ENCODE results near the gene RCE1.
"Not testable (repeated sequence)": the region's sequence is repeated elsewhere in the genome, so short reads cannot be mapped to it uniquely, and the experiment has no call there.

The RCE1 gene

DNA sequence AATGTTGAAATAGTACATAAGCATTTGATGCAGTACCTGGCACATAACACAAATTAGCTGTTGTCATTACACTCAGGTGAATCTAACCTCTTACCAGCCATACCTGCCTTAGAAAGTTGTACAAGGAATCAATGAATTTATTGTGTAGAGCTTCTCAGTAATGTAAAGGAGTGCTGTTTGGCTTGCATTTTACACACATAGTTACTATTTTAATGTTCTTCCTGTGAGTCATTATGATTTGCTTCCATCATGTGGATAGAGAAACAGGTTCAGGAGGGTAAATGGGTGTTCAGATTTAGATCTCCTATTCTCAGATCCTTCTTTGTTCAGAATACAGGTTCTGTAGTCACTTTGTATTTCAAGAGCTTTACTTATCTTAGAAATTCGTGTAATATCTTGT, 27.6 kb upstream of the RCE1 start:
- no peak for DNase-seq (ENCODE audit: low read depth)
- no peak overlapping the region for H3K4me3 ChIP-seq (ENCODE audit: low read depth, low read length)
- TF ChIP-seq, protein P1, sequence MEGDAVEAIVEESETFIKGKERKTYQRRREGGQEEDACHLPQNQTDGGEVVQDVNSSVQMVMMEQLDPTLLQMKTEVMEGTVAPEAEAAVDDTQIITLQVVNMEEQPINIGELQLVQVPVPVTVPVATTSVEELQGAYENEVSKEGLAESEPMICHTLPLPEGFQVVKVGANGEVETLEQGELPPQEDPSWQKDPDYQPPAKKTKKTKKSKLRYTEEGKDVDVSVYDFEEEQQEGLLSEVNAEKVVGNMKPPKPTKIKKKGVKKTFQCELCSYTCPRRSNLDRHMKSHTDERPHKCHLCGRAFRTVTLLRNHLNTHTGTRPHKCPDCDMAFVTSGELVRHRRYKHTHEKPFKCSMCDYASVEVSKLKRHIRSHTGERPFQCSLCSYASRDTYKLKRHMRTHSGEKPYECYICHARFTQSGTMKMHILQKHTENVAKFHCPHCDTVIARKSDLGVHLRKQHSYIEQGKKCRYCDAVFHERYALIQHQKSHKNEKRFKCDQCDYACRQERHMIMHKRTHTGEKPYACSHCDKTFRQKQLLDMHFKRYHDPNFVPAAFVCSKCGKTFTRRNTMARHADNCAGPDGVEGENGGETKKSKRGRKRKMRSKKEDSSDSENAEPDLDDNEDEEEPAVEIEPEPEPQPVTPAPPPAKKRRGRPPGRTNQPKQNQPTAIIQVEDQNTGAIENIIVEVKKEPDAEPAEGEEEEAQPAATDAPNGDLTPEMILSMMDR (IDR thresholded peaks at IDR 0.05; ENCODE audit: control insufficient read depth, extremely low read depth, insufficient read depth): no peak

DNA sequence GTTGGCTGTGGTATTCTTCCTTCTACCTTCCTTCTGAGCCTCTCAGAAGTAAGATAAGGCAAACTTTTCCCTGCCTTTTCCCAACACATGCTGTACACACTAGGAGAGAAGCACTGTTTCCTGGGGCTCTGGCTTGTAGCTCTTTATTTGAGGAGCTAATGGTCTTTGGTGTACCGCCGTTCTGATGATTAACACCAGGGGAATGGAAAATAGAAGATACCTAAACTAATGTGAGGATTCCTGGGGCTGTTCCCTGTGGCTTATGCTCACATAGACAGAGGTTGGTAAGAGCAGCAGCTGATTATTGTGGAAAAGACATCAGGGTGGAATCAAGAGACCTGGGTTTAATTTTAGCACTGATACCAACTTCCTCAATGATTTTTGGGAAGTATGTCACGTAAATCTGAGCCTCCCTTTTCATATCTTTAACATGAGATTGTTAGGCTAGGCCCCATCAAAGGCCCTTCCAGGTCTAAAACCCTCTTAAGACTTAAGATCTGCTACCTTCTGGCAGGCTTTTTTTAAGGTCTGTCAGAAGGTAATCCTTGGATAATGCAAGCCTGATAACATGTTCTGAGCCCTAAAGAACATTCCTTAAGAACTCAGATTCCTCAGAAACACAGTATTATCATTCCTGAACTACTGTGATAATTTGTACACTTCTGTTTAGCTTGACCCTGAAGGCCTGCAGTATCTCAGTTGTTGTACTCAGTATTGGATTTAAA, 24.8 kb upstream of the RCE1 start:
- no peak for DNase-seq (ENCODE audit: low read depth)
- TF ChIP-seq, protein P1 (IDR thresholded peaks at IDR 0.05; ENCODE audit: control insufficient read depth, extremely low read depth, insufficient read depth): no peak

DNA sequence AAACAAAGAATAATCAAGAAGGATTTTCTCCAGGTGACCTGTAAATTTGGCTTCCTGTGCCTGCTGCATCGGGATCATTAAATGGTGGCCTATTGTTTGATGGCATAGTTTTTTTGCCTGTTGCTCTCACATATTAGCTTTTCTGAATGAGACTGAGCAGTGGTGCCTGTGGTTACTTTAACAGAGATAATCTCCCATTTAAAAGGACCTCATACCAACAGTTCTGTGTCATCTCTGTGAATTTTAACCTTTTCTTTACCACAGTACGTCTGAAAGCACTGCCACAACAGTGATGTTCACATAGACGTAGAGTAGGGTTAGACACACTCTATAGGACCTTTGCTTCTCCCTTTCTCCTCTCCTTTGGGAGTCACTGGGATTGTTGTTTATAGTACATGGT, 22.9 kb upstream of the RCE1 start:
- no peak for DNase-seq (ENCODE audit: low read depth)
- H3K4me3 ChIP-seq (ENCODE audit: low read depth, low read length): no peak overlapping the region
- TF ChIP-seq, protein P1 (IDR thresholded peaks at IDR 0.05; ENCODE audit: control insufficient read depth, extremely low read depth, insufficient read depth): no peak

More for the DNA sequence above, 24.8 kb upstream of the RCE1 start:
- no peak overlapping the region for H3K4me3 ChIP-seq (ENCODE audit: low read depth, low read length)

DNA sequence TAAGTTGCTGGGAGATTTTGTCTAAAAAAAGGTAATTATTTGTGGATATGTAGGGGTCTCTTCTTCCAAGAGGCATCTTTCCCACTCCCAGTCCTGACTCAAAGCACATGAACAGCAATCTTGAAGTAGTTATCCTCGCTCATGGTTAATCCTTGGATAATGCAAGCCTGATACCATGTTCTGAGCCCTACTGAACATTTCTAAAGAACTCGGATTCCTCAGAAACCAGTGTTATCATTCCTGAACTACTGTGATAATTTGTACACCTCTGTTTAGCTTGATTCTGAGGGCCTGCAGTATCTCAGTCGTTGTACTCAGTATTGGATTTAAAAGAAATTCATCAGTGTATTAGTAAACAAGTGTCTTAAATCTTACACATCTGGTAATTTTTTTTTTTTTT, 22.3 kb upstream of the RCE1 start:
- no peak for DNase-seq (ENCODE audit: low read depth)
- H3K4me3 ChIP-seq (ENCODE audit: low read depth, low read length): no peak overlapping the region
- TF ChIP-seq, protein P1 (IDR thresholded peaks at IDR 0.05; ENCODE audit: control insufficient read depth, extremely low read depth, insufficient read depth): no peak

DNA sequence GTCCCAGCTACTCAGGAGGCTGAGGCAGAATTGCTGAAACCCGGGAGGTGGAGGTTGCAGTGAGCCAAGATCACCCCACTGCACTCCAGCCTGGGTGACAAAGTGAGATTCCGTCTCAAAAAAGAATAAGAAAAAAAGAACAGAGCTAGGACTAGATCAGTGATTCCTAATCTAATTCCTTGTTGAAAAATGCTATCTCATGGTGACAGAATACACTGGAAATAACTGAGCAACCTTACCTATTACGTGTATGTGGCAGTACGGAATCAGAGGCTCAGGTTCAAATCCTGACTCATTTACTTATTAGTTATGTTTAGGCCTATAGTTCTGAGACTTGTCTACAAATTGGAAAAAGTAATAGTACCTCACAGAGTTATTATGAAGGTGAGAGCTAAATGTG, 19.5 kb upstream of the RCE1 start:
- no peak for DNase-seq (ENCODE audit: low read depth)
- no peak overlapping the region for H3K4me3 ChIP-seq (ENCODE audit: low read depth, low read length)
- TF ChIP-seq, protein P1 (IDR thresholded peaks at IDR 0.05; ENCODE audit: control insufficient read depth, extremely low read depth, insufficient read depth): no peak

DNA sequence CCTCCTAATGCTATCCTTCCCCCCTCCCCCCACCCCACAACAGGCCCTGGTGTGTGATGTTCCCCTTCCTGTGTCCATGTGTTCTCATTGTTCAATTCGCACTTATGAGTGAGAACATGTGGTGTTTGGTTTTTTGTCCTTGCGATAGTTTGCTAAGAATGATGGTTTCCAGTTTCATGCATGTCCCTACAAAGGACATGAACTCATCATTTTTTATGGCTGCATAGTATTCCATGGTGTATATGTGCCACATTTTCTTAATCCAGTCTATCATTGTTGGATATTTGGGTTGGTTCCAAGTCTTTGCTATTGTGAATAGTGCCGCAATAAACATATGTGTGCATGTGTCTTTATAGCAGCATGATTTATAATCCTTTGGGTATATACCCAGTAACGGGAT, 18.7 kb upstream of the RCE1 start:
- not testable (repeated sequence) for DNase-seq (ENCODE audit: low read depth); H3K4me3 ChIP-seq (ENCODE audit: low read depth, low read length)

DNA sequence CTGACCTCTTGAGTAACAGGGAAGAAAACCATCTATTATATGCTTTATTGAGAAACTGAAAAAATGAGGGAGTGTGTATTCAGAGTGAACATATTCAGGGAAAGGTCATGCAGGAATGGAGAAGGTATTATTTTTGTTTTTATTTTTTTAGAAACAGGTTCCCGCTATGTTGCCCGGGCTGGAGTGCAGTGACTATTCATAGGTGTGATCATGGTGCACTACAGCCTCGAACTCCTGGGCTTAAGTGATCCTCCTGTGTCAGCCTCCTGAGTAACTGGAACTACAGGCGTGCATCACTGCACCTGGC, 8.7 kb upstream of the RCE1 start:
- TF ChIP-seq, protein P1 (IDR thresholded peaks at IDR 0.05; ENCODE audit: control insufficient read depth, extremely low read depth, insufficient read depth): no peak
- H3K4me3 ChIP-seq (ENCODE audit: low read depth, low read length): no peak overlapping the region
- DNase-seq (ENCODE audit: low read depth): no peak

Measured in LNCaP clone FGC (cell line).